D721Med (cell line): ENCODE results near the gene RHBG.
"Not testable (repeated sequence)": the region's sequence is repeated elsewhere in the genome, so short reads cannot be mapped to it uniquely, and the experiment has no call there.

Source experiments
- DNase-seq: peaks from one replicate; pipeline ENCODE4 v3.0.0; 2011; ENCODE audit warnings: low spot score; ENCODE audit not compliant: insufficient read length
- FAIRE-seq: peaks from 2 replicates; lab custom pipeline; 2011; peaks lifted over from hg19 to GRCh38; lab: Jason Lieb, UNC
- CTCF ChIP-seq: IDR thresholded peaks from 2 replicates; pipeline ENCODE4 v1.5.1; 2012; ENCODE audit warnings: mild to moderate bottlenecking, control low read depth; ENCODE audit not compliant: insufficient read depth; ENCODE audit errors: missing control alignments

Gene RHBG, protein sequence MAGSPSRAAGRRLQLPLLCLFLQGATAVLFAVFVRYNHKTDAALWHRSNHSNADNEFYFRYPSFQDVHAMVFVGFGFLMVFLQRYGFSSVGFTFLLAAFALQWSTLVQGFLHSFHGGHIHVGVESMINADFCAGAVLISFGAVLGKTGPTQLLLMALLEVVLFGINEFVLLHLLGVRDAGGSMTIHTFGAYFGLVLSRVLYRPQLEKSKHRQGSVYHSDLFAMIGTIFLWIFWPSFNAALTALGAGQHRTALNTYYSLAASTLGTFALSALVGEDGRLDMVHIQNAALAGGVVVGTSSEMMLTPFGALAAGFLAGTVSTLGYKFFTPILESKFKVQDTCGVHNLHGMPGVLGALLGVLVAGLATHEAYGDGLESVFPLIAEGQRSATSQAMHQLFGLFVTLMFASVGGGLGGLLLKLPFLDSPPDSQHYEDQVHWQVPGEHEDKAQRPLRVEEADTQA

DNA sequence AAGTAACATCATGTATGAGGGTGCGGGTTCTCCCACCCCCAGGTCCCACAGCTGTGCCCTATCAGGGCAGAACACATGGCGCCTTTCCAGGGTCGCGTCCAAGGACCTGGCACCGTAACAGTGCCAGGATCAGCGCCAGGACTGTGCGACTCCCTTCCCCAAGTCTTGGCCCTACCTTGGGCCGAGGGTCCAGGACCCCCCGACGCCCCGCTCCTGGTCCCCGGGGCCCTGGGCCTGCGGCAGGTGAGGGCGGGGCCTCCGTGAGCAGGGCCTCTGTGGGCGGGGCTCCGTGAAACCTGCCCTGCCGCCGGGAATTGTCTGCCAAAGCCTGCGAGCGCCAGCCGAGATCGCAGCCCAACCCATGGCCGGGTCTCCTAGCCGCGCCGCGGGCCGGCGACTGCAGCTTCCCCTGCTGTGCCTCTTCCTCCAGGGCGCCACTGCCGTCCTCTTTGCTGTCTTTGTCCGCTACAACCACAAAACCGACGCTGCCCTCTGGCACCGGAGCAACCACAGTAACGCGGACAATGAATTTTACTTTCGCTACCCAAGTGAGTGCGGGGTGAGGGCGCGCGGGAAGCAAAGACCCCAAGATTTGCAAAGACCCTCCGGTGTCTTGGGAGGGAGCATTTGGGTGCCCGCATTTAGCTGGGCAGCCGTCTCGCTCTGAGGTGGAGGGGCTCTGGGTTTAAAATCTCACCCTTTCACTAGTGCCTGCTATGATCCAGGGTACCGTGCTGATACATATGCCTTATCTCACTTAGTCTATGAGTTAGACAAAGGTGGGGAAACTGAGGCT is at the start of gene RHBG:
TSS of gene RHBG (plus strand) at position 323 of the 796 bp plus-strand sequence. CDS start at position 362, 39 bp downstream.
- FAIRE-seq (no peak), DNase-seq (no peak)
- TF ChIP-seq CTCF = no peak

- DNase-seq = peak; percentile 43
- peak; percentile 25 for FAIRE-seq
- peak; percentile 53 for TF ChIP-seq CTCF
Observed at GRCh38 chr1:156319664-156320063, 49.3 kb upstream of the RHBG start.

DNA sequence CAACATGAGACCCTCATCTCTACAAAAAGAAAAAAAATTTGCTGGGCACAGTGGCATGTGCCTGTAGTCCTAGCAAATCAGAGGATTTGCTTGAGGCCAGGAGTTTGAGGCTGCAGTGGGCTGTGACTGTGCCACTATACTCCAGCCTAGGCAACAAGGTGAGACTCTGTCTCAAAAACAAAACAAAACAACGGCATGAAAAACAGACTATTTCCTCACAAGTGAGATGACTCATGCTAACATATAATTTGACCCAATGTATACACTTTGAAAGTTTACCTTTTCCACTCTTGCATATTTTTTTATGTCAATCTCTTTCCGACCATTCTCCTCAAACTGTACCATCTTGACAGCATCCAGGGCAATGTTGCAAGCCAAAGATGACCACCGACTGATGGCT is 48.5 kb upstream of the RHBG start:
- FAIRE-seq (no peak), DNase-seq (no peak)
- no peak for TF ChIP-seq CTCF

GRCh38 chr1:156323179-156323578 is 45.8 kb upstream of the RHBG start:
- DNase-seq, FAIRE-seq: not testable (repeated sequence)

DNA sequence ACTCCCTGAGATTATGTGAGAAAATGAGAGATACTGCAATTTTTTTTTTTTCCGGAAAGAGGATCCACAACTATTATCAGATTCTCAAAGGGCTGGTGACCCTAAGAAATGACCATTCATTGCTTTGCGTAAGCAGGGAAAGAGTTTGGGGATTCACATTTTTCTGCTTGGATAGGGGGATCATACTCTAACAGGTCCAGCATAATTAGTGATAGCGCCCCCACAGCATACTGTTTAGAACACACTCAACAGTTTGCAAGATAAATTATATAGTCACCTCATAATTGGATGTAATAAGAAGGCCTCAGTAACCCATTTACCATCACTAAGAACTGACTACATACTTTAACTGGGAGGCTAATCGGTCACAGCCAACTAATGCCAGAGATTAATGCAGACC is 32.8 kb upstream of the RHBG start:
- TF ChIP-seq CTCF = peak; percentile 40
- DNase-seq (no peak), FAIRE-seq (peak; percentile 58)

- TF ChIP-seq CTCF = no peak
- no peak for FAIRE-seq
- DNase-seq = no peak
Observed at GRCh38 chr1:156337052-156337887, 31.7 kb upstream of the RHBG start.

- no peak for DNase-seq
- no peak for FAIRE-seq
- no peak for TF ChIP-seq CTCF
Observed at GRCh38 chr1:156337888-156338179, 31.2 kb upstream of the RHBG start.
